ENCODE measurements around the gene ERCC3. TPM values are rescaled to one million over a fixed set of nuclear protein-coding genes. Genes with fewer than 3 reads are reported as not detected.

Gene ERCC3
- total and polyA plus RNA-seq, 7 experiments from 2014 or later, result 15.9 to 71.5 (median 49.7) TPM

Other genes with a start within 250 kb of the ERCC3 start
- 100 to 1,000 TPM; 103 to 120 (median 109) TPM for gene BIN1, start 187.0 kb downstream of the ERCC3 start, total RNA-seq
- gene BIN1, start 187.0 kb downstream of the ERCC3 start, polyA plus RNA-seq, result 100 to 1,000 TPM; 158 to 161 TPM
- gene CYP27C1, start 73.8 kb downstream of the ERCC3 start, total RNA-seq, result not detected
- not detected for gene CYP27C1, start 73.8 kb downstream of the ERCC3 start, polyA plus RNA-seq
- gene MAP3K2, start 93.8 kb upstream of the ERCC3 start, total RNA-seq, result 100 to 1,000 TPM in 1 of 5 experiments, 10 to 100 TPM in 4; 60.5 to 111 (median 84.5) TPM
- gene MAP3K2, start 93.8 kb upstream of the ERCC3 start, polyA plus RNA-seq, result 10 to 100 TPM; 41.3 to 56.5 TPM
- gene PROC, start 124.3 kb upstream of the ERCC3 start, total RNA-seq, result under 1 TPM in 1 of 5 experiments, not detected in 4; 0.64 TPM
- gene PROC, start 124.3 kb upstream of the ERCC3 start, polyA plus RNA-seq, result not detected
- 10 to 100 TPM; 24.0 to 57.5 (median 43.4) TPM for gene IWS1, start 232.3 kb upstream of the ERCC3 start, total RNA-seq
- 10 to 100 TPM; 15.7 to 39.7 TPM for gene IWS1, start 232.3 kb upstream of the ERCC3 start, polyA plus RNA-seq
- 1 to 10 TPM in 2 of 5 experiments, under 1 TPM in 1, not detected in 2; 0.29 to 5.9 (median 1.3) TPM for gene MYO7B, start 241.5 kb upstream of the ERCC3 start, total RNA-seq
- gene MYO7B, start 241.5 kb upstream of the ERCC3 start, polyA plus RNA-seq, result not detected